Psoas muscle (tissue), 8 donors: ENCODE results near the gene ZNF691. TPM values are rescaled to one million over a fixed set of nuclear protein-coding genes. Genes with fewer than 3 reads are reported as not detected.

Experiments used
- ATAC-seq, 4 donors: fragments of 200-7000 bp; cut with Tn5 transposase; one replicate each; pipeline ENCODE4 v1.9.1; 2020; ENCODE audit warnings: moderate library complexity in 3 of 4, mild to moderate bottlenecking in 2 of 4
- DNase-seq, 2 donors: peaks; one replicate each; pipeline ENCODE4 v3.0.0-alpha.2; 2020
- H3K27ac ChIP-seq: fragments of 200-600 bp; one replicate; pipeline ENCODE4 v1.8.0; 2022
- H3K27me3 ChIP-seq, 3 donors: fragments of 200-600 bp in 1 of 3; one replicate each; pipeline versions ENCODE4 v1.6.1 to v1.8.0; 2013 to 2022; ENCODE audit warnings: low read length in 2 of 3, mild to moderate bottlenecking in 2 of 3, moderate library complexity in 1 of 3; ENCODE audit not compliant: insufficient read depth in 3 of 3
- H3K36me3 ChIP-seq, 2 donors: fragments of 200-600 bp in 1 of 2; one replicate each; pipeline versions ENCODE4 v1.6.1 to v1.8.0; 2013 to 2022; ENCODE audit warnings: low read depth in 1 of 2, mild to moderate bottlenecking in 1 of 2, moderate library complexity in 1 of 2; ENCODE audit not compliant: insufficient read depth in 1 of 2
- H3K4me1 ChIP-seq: fragments of 200-600 bp; one replicate; pipeline ENCODE4 v1.8.0; 2022
- H3K4me3 ChIP-seq: fragments of 200-600 bp; one replicate; pipeline ENCODE4 v1.8.0; 2022; ENCODE audit warnings: mild to moderate bottlenecking
- H3K9me3 ChIP-seq: fragments of 200-600 bp; one replicate; pipeline ENCODE4 v1.8.0; 2022
- WGBS, 3 donors: extraction: QIAGEN DNeasy Blood & Tissue Kit; methylation state at CpG; one replicate each; pipeline versions ENCODE4 v1.1.6 to v1.1.7; 2013; 5-methylcytosine and 5-hydroxymethylcytosine counted together
- intact Hi-C, 2 donors: fragments of 100-400 bp; cut with DNase I; formaldehyde crosslinking; loops; one replicate each; pipeline versions ENCODE4 v1.11.0 to v1.14.2; 2022
- polyA plus RNA-seq, 3 donors: library from polyadenylated mRNA; stranded (reverse); fragments of 200-250 nt; gene quantifications; one replicate each; pipeline ENCODE4 v1.2.3, GENCODE V29; 2013
- total RNA-seq, 4 donors: library from RNA; stranded (reverse); fragmentation: NEBNext Ultra II Directional in 2 of 4; extraction: Animal tissue kit (Norgen Biotek cat#: 25700) in 2 of 4; gene quantifications; one replicate each; pipeline versions ENCODE4 v1.2.1 to v1.2.4, GENCODE V29; 2021 to 2023
- TF ChIP-seq, protein P1 (sequence below): fragments of 200-600 bp; IDR thresholded peaks from one replicate; pipeline ENCODE4 v1.8.0; 2022; ENCODE audit warnings: antibody characterized with exemption
- donor health status: healthy with polysubstance abuse.
- donor health status: DM: no; HTN: no; CAD: no; lungs with moderate emphysema.
- donor health status: Bipolar disorder and iron deficiency.
- donor health status: healthy.
- donor health status: DM: yes; HTN: yes; CAD: no.
- donor health status: DM: no; HTN: no; CAD: no.
- donor health status: DM: no; HTN: no; CAD: no.
- donor health status: DM: yes; HTN: yes; CAD: no.

ZNF691 gene
- total and polyA plus RNA-seq, 7 donors: 4.8 to 10.8 (median 7.0) TPM

DNA sequence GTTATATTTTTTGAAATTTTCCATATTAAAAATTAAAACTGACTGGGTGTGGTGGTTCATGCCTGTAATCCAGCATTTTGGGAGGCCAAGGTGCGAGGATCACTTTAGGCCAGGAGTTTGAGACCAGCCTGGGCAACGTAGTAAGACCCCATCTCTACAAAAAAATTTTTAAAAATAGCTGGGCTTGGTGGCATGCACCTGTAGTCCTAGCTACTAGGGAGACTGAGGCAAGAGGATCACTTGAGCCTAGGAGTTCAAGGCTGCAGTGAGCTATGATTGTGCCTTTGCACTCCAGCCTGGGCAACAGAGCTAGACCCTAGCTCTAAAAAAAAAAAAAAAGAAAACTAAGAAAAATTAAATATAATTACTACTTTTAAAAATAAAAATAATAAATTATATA is 24.7 kb upstream of the ZNF691 start:
- no peak overlapping the region for H3K27ac ChIP-seq
- H3K9me3 ChIP-seq: no peaks in the 10 kb centered on the region
- ATAC-seq (no peak), DNase-seq (no peak)
- H3K36me3 ChIP-seq: no peaks in the 10 kb centered on the region
- no peak overlapping the region for H3K4me3 ChIP-seq
- intact Hi-C loops: no loop called here
- no peaks in the 10 kb centered on the region for H3K27me3 ChIP-seq
- TF ChIP-seq, protein P1, sequence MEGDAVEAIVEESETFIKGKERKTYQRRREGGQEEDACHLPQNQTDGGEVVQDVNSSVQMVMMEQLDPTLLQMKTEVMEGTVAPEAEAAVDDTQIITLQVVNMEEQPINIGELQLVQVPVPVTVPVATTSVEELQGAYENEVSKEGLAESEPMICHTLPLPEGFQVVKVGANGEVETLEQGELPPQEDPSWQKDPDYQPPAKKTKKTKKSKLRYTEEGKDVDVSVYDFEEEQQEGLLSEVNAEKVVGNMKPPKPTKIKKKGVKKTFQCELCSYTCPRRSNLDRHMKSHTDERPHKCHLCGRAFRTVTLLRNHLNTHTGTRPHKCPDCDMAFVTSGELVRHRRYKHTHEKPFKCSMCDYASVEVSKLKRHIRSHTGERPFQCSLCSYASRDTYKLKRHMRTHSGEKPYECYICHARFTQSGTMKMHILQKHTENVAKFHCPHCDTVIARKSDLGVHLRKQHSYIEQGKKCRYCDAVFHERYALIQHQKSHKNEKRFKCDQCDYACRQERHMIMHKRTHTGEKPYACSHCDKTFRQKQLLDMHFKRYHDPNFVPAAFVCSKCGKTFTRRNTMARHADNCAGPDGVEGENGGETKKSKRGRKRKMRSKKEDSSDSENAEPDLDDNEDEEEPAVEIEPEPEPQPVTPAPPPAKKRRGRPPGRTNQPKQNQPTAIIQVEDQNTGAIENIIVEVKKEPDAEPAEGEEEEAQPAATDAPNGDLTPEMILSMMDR: no peak
- WGBS, 3 donors: 96 to 99% (median 98%) methylated on average over 2 of the region's 2 CpGs
- H3K4me1 ChIP-seq: peaks cover 18% of the 10 kb centered on the region

DNA sequence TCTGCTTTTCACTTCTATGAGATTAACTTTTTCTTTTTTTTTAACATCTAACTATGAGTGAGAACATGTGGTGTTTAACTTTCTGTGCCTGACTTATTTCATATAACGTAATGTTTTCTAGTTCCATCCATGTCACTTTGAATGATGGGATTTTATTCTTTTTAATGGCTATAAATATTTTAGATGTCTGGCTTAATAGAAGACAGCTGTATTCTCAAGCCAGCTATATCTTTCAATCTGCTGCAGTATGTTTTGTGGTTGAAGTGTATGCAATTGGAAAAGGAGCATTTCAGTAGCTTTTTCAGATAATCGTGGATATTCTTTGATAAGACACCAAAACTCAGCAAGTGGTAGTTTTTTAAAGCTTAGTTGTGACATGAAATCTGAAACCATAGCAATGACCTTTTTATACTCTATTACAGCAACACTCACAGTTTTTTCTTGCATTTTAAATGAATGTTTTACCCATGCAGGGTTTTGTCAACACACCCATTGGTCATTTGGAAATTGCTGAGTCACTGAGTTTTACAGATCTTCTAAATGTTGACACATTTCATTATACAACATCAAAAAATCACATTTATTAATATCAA is 23.5 kb upstream of the ZNF691 start:
- intact Hi-C loops: no loop called here
- H3K4me3 ChIP-seq: no peak overlapping the region
- TF ChIP-seq, protein P1: no peak
- no peaks in the 10 kb centered on the region for H3K9me3 ChIP-seq
- ATAC-seq (no peak), DNase-seq (no peak)
- H3K27me3 ChIP-seq: no peaks in the 10 kb centered on the region
- peaks cover 14% of the 10 kb centered on the region for H3K4me1 ChIP-seq
- no peak overlapping the region for H3K27ac ChIP-seq
- WGBS, 3 donors: 44 to 68% (median 53%) methylated on average over 2 of the region's 2 CpGs
- H3K36me3 ChIP-seq: peaks cover 0 to 6% of the 10 kb centered on the region in 2 donors

DNA sequence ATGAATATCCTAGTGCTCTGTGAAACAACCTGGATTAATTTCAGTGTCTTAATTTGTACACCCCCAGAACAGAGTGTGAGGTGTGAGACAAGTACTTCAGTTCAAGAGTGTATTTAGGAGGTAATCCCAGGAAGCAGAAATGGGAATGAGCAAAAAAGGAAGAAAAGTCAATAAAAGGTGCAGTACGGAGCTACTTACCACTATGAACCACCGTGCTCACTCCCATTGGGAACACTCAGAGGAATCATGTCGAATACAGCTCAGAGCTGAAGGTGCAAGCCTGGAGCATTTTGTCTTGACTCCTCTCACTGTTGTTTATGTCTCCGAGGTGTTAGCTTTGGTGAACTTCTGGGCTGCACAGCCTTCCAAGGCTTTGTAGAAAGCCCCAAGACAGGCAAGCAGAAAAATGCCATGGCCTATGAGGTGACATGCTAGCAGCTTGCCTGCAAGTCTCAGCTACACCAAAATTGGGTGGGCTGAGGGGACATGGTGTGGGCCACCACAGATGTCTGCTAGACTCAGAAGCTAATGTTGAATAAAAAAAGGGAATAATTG is 21.9 kb upstream of the ZNF691 start:
- TF ChIP-seq, protein P1: no peak
- H3K9me3 ChIP-seq: no peaks in the 10 kb centered on the region
- no peak overlapping the region for H3K27ac ChIP-seq
- intact Hi-C loops: no loop called here
- no peaks in the 10 kb centered on the region for H3K27me3 ChIP-seq
- DNase-seq: no peak
- WGBS, 3 donors: 93 to 97% (median 95%) methylated on average over 4 of the region's 4 CpGs
- no peak overlapping the region for H3K4me3 ChIP-seq
- H3K4me1 ChIP-seq: peaks cover 14% of the 10 kb centered on the region
- no peak for ATAC-seq
- H3K36me3 ChIP-seq: peaks cover 0 to 22% of the 10 kb centered on the region in 2 donors

DNA sequence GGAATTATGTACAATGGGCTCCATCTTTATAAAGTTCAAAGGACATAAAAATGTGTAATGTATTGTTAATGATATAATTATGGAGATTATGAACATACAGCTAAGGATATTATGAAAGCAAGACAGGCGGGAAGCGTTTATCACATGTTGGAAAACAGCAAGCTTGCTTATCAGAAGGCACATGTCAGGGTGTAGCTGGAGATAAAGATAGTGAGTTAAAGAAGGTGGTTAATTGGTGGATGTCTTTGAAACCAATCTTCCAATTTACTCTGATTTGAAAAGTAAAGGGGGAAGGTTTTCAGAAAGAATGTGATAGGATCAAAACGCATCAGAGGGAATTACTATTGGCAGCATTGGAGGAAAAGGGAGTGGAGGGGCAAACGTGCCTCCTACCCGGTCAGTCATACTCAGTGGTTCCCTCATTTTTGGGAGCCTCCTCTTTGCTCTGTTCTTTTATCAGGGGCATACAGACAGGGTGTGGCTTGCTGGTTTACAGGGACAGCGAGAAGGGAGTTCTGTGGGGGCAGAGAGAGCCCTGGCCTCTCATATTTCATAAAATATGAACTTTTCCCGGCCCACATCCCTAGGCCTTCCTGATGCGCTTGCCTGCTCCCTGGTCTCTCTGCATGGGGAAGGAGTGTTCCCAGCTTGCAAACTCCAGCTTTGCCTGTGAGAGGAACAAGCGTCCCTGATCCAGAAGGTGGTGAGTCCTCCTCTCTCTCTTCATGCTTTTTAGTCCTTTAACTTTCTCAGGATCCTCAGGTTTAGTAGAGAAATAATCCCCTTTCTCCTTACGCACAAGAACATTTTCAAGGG is 21.2 kb upstream of the ZNF691 start:
- intact Hi-C loops: no loop called here
- no peak for DNase-seq
- H3K36me3 ChIP-seq: peaks cover 0 to 28% of the 10 kb centered on the region in 2 donors
- H3K9me3 ChIP-seq: no peaks in the 10 kb centered on the region
- H3K27me3 ChIP-seq: no peaks in the 10 kb centered on the region
- H3K27ac ChIP-seq: no peak overlapping the region
- WGBS, 3 donors: 79 to 82% (median 80%) methylated on average over 10 of the region's 10 CpGs
- TF ChIP-seq, protein P1: no peak
- ATAC-seq: no peak
- H3K4me1 ChIP-seq: peaks cover 14% of the 10 kb centered on the region
- H3K4me3 ChIP-seq: no peak overlapping the region
